Measurements from ENCODE around the gene WNK2.

Gene WNK2

DNA sequence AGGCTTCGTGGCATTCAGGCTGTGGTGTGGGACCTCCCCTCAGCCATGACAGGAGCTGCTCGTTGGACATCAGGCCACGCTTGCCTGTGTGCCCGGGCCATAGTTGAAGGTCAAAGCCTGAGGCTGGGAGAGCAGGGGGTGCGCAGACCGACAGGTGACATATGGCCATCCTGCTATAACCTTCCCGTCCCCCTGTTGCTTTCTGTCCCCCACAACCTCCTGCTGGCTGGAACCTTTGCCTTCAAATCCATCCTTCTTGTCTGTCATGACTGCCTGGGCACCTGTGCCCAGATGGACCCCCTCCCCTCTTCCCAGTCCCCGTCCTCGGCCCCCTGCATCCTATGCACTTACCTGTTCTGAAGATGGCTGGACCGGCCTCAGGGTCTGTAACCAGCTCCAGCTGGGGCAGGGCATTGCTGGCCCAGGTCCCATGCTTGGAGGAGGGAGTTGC is 83.2 kb downstream of the WNK2 start:
- Histone ChIP-seq H3K27ac (ENCODE audit: low read depth, low read length) (peak overlapping the region; percentile 30; the same call in 1 of the 2 replicates), H3K9me2 (replicated peaks; ENCODE audit: insufficient read depth, low read length) (no peaks in the 10 kb centered on the region), H3K4me2 (ENCODE audit: low read depth, low read length, poor library complexity, severe bottlenecking) (peak overlapping the region; percentile 59), H3K9ac (ENCODE audit: low read length) (peak overlapping the region; percentile 2; the same call in 1 of the 2 replicates), H4K20me1 (ENCODE audit: low read depth, low read length) (no peaks in the 10 kb centered on the region), H3K27me3 (ENCODE audit: low read length) (no peaks in the 10 kb centered on the region), H3K79me2 (ENCODE audit: insufficient read depth, low read length) (no peaks in the 10 kb centered on the region), H2AFZ (ENCODE audit: low read depth, low read length, severe bottlenecking) (no peak overlapping the region), H3K9me3 (ENCODE audit: insufficient read depth, low read length) (no peaks in the 10 kb centered on the region), H3K4me3 (ENCODE audit: insufficient read depth, low read length, poor library complexity, severe bottlenecking) (no peak overlapping the region), H3K36me3 (ENCODE audit: low read length) (0 out of 2 replicates have a peak, but pooled peaks cover 7% of the 10 kb centered on the region), H3F3A (ENCODE audit: insufficient read depth) (peaks cover 28% of the 10 kb centered on the region)
- no peak for TF ChIP-seq EZH2phosphoT487 (conservative IDR thresholded peaks at IDR 0.05; ENCODE audit: low read length)
- TF ChIP-seq, protein P1, sequence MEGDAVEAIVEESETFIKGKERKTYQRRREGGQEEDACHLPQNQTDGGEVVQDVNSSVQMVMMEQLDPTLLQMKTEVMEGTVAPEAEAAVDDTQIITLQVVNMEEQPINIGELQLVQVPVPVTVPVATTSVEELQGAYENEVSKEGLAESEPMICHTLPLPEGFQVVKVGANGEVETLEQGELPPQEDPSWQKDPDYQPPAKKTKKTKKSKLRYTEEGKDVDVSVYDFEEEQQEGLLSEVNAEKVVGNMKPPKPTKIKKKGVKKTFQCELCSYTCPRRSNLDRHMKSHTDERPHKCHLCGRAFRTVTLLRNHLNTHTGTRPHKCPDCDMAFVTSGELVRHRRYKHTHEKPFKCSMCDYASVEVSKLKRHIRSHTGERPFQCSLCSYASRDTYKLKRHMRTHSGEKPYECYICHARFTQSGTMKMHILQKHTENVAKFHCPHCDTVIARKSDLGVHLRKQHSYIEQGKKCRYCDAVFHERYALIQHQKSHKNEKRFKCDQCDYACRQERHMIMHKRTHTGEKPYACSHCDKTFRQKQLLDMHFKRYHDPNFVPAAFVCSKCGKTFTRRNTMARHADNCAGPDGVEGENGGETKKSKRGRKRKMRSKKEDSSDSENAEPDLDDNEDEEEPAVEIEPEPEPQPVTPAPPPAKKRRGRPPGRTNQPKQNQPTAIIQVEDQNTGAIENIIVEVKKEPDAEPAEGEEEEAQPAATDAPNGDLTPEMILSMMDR (IDR thresholded peaks at IDR 0.05; ENCODE audit: insufficient read depth, low read length, poor library complexity, severe bottlenecking): no peak

DNA sequence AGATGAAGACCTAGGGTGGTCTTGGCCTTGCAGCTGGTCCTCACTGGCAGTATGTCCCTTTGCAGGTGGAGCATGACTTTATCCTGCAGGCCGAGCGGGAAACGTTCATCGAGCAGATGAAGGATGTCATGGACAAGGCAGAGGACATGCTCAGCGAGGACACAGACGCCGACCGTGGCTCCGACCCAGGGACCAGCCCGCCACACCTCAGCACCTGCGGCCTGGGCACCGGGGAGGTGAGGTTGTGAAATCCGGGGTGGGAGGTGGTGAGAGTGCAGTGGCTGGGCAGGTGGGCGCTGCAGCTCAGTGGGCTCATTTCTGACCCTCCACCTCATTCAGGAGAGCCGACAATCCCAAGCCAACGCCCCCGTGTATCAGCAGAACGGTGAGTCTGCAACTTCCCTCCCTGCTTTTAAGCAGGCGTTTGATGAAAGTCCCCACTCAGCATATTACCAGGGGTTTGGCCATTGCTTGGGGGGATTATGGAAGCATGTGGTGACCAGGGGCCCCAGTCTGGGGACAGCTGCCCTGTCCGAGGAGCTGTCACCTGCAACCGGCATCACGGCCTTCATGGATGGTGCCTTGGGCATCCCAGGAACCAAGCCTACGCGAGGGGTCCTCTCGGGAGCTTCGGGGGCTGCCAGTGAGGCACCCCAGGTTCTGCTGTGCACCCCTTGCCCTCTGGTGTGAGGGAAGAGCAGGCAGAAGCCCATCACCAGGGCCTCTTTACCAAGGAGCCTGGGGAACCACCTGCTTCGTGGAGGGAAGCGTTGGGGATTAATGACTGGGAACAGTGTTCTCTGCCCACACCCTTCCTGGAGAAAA is 84.0 kb downstream of the WNK2 start:
- Histone ChIP-seq H2AFZ (ENCODE audit: low read depth, low read length, severe bottlenecking) (no peak overlapping the region), H3K36me3 (ENCODE audit: low read length) (0 out of 2 replicates have a peak, but pooled peaks cover 7% of the 10 kb centered on the region), H3K4me3 (ENCODE audit: insufficient read depth, low read length, poor library complexity, severe bottlenecking) (peak overlapping the region; percentile 21), H3K4me2 (ENCODE audit: low read depth, low read length, poor library complexity, severe bottlenecking) (peak overlapping the region; percentile 59), H4K20me1 (ENCODE audit: low read depth, low read length) (no peaks in the 10 kb centered on the region), H3K9ac (ENCODE audit: low read length) (peak overlapping the region; percentile 42), H3K27me3 (ENCODE audit: low read length) (no peaks in the 10 kb centered on the region), H3K79me2 (ENCODE audit: insufficient read depth, low read length) (no peaks in the 10 kb centered on the region), H3K27ac (ENCODE audit: low read depth, low read length) (peak overlapping the region; percentile 81), H3K9me3 (ENCODE audit: insufficient read depth, low read length) (no peaks in the 10 kb centered on the region), H3F3A (ENCODE audit: insufficient read depth) (peaks cover 28% of the 10 kb centered on the region), H3K9me2 (replicated peaks; ENCODE audit: insufficient read depth, low read length) (no peaks in the 10 kb centered on the region)
- TF ChIP-seq, protein P1 (IDR thresholded peaks at IDR 0.05; ENCODE audit: insufficient read depth, low read length, poor library complexity, severe bottlenecking): no peak
- TF ChIP-seq EZH2phosphoT487 (conservative IDR thresholded peaks at IDR 0.05; ENCODE audit: low read length): no peak

DNA sequence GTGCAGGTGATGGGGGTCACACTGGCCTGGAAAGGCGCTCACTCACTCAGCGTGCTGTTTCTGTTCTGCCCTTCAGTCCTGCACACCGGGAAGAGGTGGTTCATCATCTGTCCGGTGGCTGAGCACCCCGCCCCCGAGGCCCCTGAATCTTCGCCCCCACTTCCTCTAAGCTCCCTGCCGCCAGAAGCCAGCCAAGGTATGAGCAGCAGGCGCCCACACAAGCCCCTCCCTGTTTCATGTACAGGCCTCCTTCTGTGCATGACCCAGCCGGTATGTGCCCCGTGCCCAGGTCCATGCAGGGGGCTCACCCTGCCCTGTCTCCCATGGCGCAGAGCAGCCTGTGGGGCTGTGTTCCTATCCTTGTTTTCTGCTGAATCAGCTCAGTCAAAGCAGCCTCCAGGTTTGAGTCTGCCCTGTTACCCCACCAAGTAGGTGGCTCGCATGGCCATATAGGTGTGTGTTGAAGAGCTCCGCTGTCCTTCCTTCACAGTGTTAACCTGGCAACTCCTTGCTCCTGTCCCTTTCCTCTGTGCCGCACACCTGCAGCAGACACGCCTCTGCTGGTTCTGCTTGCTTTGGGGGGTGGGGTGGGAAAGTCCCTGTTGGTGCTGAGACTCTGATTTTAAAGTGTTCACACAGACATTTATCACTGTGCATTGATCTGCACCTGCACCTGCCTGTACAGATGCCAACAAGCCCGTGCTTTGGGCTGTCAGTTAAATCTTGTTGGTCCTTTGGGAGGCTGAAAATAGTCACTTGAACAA is 84.8 kb downstream of the WNK2 start:
- H3F3A ChIP-seq (ENCODE audit: insufficient read depth): peaks cover 28% of the 10 kb centered on the region
- no peaks in the 10 kb centered on the region for H4K20me1 ChIP-seq (ENCODE audit: low read depth, low read length)
- H3K9me3 ChIP-seq (ENCODE audit: insufficient read depth, low read length): no peaks in the 10 kb centered on the region
- H3K9me2 ChIP-seq (replicated peaks; ENCODE audit: insufficient read depth, low read length): no peaks in the 10 kb centered on the region
- H3K36me3 ChIP-seq (ENCODE audit: low read length): 0 out of 2 replicates have a peak, but pooled peaks cover 7% of the 10 kb centered on the region
- H2AFZ ChIP-seq (ENCODE audit: low read depth, low read length, severe bottlenecking): no peak overlapping the region
- peak overlapping the region; percentile 42 for H3K9ac ChIP-seq (ENCODE audit: low read length)
- peak overlapping the region; percentile 81 for H3K27ac ChIP-seq (ENCODE audit: low read depth, low read length)
- H3K4me3 ChIP-seq (ENCODE audit: insufficient read depth, low read length, poor library complexity, severe bottlenecking): peak overlapping the region; percentile 36
- H3K79me2 ChIP-seq (ENCODE audit: insufficient read depth, low read length): no peaks in the 10 kb centered on the region
- no peaks in the 10 kb centered on the region for H3K27me3 ChIP-seq (ENCODE audit: low read length)
- no peak for TF ChIP-seq EZH2phosphoT487 (conservative IDR thresholded peaks at IDR 0.05; ENCODE audit: low read length)
- TF ChIP-seq, protein P1 (IDR thresholded peaks at IDR 0.05; ENCODE audit: insufficient read depth, low read length, poor library complexity, severe bottlenecking): no peak
- peak overlapping the region; percentile 59 for H3K4me2 ChIP-seq (ENCODE audit: low read depth, low read length, poor library complexity, severe bottlenecking)
